IMR-90 (cell line): ENCODE measurements around the gene CDKN1C. TPM values are rescaled to one million over a fixed set of nuclear protein-coding genes. Genes with fewer than 3 reads are reported as not detected.
A peak's percentile ranks its signal among the peaks of the same experiment; 100 is the strongest.

Source experiments
- ATAC-seq: fragments of 200-7000 bp; cut with Tn5 transposase; 2 replicates; pipeline ENCODE4 v1.9.1; 2020; ENCODE audit warnings: low read depth, mild to moderate bottlenecking, moderate library complexity
- BruUV-seq: library from RNA; stranded (reverse); fragments of 400-500 nt; replicated peaks from 2 replicates; lab custom pipeline; 2021; lab: Mats Ljungman, UMichigan
- CTCF ChIA-PET: fragments of 300-600 bp; formaldehyde crosslinking; extraction: SDS; loops from one replicate; lab custom pipeline; 2021; ENCODE audit warnings: antibody characterized with exemption; lab: Yijun Ruan, JAX
- POLR2A ChIA-PET: fragments of 300-600 bp; sonication (Branson Sonifier 250); formaldehyde crosslinking; loops from one replicate; lab custom pipeline; 2022; ENCODE audit warnings: antibody characterized with exemption; ENCODE audit not compliant: unreplicated experiment; lab: Charles Lee
- DNase-seq: peaks from one replicate; pipeline ENCODE4 v3.0.0; 2013
- H2AFZ ChIP-seq: replicated peaks from 2 replicates; pipeline ENCODE3; 2013; ENCODE audit warnings: low read length, mild to moderate bottlenecking; ENCODE audit not compliant: poor library complexity
- H2AK5ac ChIP-seq: 2 replicates; pipeline ENCODE4 v1.6.1; 2013; ENCODE audit warnings: low read depth, low read length, inconsistent platforms
- H2AK9ac ChIP-seq: replicated peaks from 2 replicates; pipeline ENCODE3; 2013; ENCODE audit warnings: mild to moderate bottlenecking, low read depth, low read length, moderate library complexity; ENCODE audit not compliant: poor library complexity
- H2BK120ac ChIP-seq: 2 replicates; pipeline ENCODE4 v1.6.1; 2013; ENCODE audit warnings: low read depth, low read length, inconsistent platforms
- H2BK15ac ChIP-seq: 3 replicates; pipeline ENCODE4 v1.6.1; 2013; ENCODE audit warnings: low read depth, low read length, inconsistent platforms
- H2BK20ac ChIP-seq: 2 replicates; pipeline ENCODE4 v1.6.1; 2013; ENCODE audit warnings: low read depth, mild to moderate bottlenecking, inconsistent platforms, low read length, moderate library complexity
- H2BK5ac ChIP-seq: 2 replicates; pipeline ENCODE4 v1.6.1; 2013; ENCODE audit warnings: mild to moderate bottlenecking, low read depth, low read length, inconsistent platforms; ENCODE audit not compliant: poor library complexity, severe bottlenecking
- H3K14ac ChIP-seq: replicated peaks from 2 replicates; pipeline ENCODE4 v1.6.1; 2013; ENCODE audit warnings: low read depth, low read length, inconsistent platforms
- H3K18ac ChIP-seq: 2 replicates; pipeline ENCODE4 v1.6.1; 2013; ENCODE audit warnings: low read depth, low read length, control low read depth
- H3K23ac ChIP-seq: 2 replicates; pipeline ENCODE4 v1.6.1; 2013; ENCODE audit warnings: low read depth, low read length, inconsistent platforms
- H3K27ac ChIP-seq: 2 replicates; pipeline ENCODE4 v1.5.1; 2013; ENCODE audit warnings: mild to moderate bottlenecking, control low read depth, low read length; ENCODE audit not compliant: insufficient read depth
- H3K27me3 ChIP-seq: 2 replicates; pipeline ENCODE4 v1.6.1; 2013; ENCODE audit warnings: low read length; ENCODE audit not compliant: control insufficient read depth, insufficient read depth
- H3K36me3 ChIP-seq: 2 replicates; pipeline ENCODE4 v1.6.1; 2013; ENCODE audit warnings: low read length, mixed read lengths; ENCODE audit not compliant: control insufficient read depth, insufficient read depth
- H3K4ac ChIP-seq: 2 replicates; pipeline ENCODE4 v1.6.1; 2013; ENCODE audit warnings: low read depth, low read length, inconsistent platforms
- H3K4me1 ChIP-seq: 2 replicates; pipeline ENCODE4 v1.6.1; 2013; ENCODE audit warnings: low read length, mixed read lengths; ENCODE audit not compliant: control insufficient read depth, insufficient read depth
- H3K4me2 ChIP-seq: 2 replicates; pipeline ENCODE4 v1.6.1; 2013; ENCODE audit warnings: low read depth, mild to moderate bottlenecking, control low read depth, low read length, moderate library complexity
- H3K4me3 ChIP-seq: 2 replicates; pipeline ENCODE4 v1.5.1; 2013; ENCODE audit warnings: low read depth, mild to moderate bottlenecking, control low read depth, low read length, moderate library complexity; ENCODE audit not compliant: insufficient read depth
- H3K56ac ChIP-seq: 2 replicates; pipeline ENCODE4 v1.6.1; 2013; ENCODE audit warnings: low read length, inconsistent platforms; ENCODE audit not compliant: insufficient read depth; ENCODE audit errors: extremely low read depth
- H3K79me1 ChIP-seq, 2 experiments: 2 replicates each; pipeline ENCODE4 v1.6.1; 2013; ENCODE audit warnings: low read length in 2 of 2, inconsistent platforms in 1 of 2, low read depth in 1 of 2
- H3K9ac ChIP-seq: 2 replicates; pipeline ENCODE4 v1.6.1; 2013; ENCODE audit warnings: low read depth, low read length, control low read depth
- H3K9me1 ChIP-seq: 2 replicates; pipeline ENCODE4 v1.6.1; 2013; ENCODE audit warnings: low read length, inconsistent platforms; ENCODE audit not compliant: insufficient read depth
- H3K9me3 ChIP-seq: 2 replicates; pipeline ENCODE4 v1.6.1; 2013; ENCODE audit warnings: low read length; ENCODE audit not compliant: control insufficient read depth, insufficient read depth
- H4K20me1 ChIP-seq: 2 replicates; pipeline ENCODE4 v1.6.1; 2013; ENCODE audit warnings: low read length, inconsistent platforms; ENCODE audit not compliant: insufficient read depth
- H4K5ac ChIP-seq: 2 replicates; pipeline ENCODE4 v1.6.1; 2013; ENCODE audit warnings: mild to moderate bottlenecking, low read depth, low read length, control low read depth
- H4K8ac ChIP-seq, 2 experiments: 2 replicates each; pipeline ENCODE4 v1.6.1; 2013; ENCODE audit warnings: low read depth in 2 of 2, low read length in 2 of 2, control low read depth in 1 of 2, inconsistent platforms in 1 of 2
- H4K91ac ChIP-seq: 2 replicates; pipeline ENCODE4 v1.6.1; 2013; ENCODE audit warnings: low read depth, low read length, inconsistent platforms; ENCODE audit not compliant: insufficient read depth
- BHLHE40 ChIP-seq: fragments of 150-350 bp; IDR thresholded peaks from 2 replicates; pipeline ENCODE4 v1.6.1; 2016; ENCODE audit warnings: mild to moderate bottlenecking, low read depth, low read length
- CHD1 ChIP-seq: IDR thresholded peaks from 2 replicates; pipeline ENCODE4 v1.6.1; 2012; ENCODE audit warnings: low read depth, low read length, improper control_type of control experiment
- FOS ChIP-seq: fragments of 150-350 bp; IDR thresholded peaks from 2 replicates; pipeline ENCODE4 v1.6.1; 2016; ENCODE audit warnings: low read depth, low read length
- MAZ ChIP-seq: IDR thresholded peaks from 2 replicates; pipeline ENCODE4 v1.6.1; 2012; ENCODE audit warnings: low read depth, mild to moderate bottlenecking, low read length, improper control_type of control experiment, moderate library complexity, borderline replicate concordance
- MXI1 ChIP-seq: IDR thresholded peaks from 2 replicates; pipeline ENCODE4 v1.6.1; 2012; ENCODE audit warnings: low read depth, mild to moderate bottlenecking, low read length, moderate library complexity, borderline replicate concordance
- POLR2A ChIP-seq: IDR thresholded peaks from 2 replicates; pipeline ENCODE4 v1.6.1; 2012; ENCODE audit warnings: mild to moderate bottlenecking, low read depth, low read length
- RAD21 ChIP-seq: IDR thresholded peaks from 2 replicates; pipeline ENCODE4 v1.6.1; 2012; ENCODE audit warnings: low read length, improper control_type of control experiment
- RCOR1 ChIP-seq: IDR thresholded peaks from 2 replicates; pipeline ENCODE4 v1.6.1; 2012; ENCODE audit warnings: mild to moderate bottlenecking, low read length, improper control_type of control experiment; ENCODE audit not compliant: insufficient replicate concordance
- RFX5 ChIP-seq: IDR thresholded peaks from 2 replicates; pipeline ENCODE4 v1.8.0; 2012; ENCODE audit warnings: low read depth, mild to moderate bottlenecking, low read length, moderate library complexity
- SMC3 ChIP-seq: fragments of 150-350 bp; IDR thresholded peaks from 2 replicates; pipeline ENCODE4 v1.6.1; 2016; ENCODE audit warnings: low read depth, mild to moderate bottlenecking, antibody characterized with exemption, low read length, moderate library complexity
- USF2 ChIP-seq: fragments of 150-350 bp; IDR thresholded peaks from 2 replicates; pipeline ENCODE4 v1.6.1; 2017; ENCODE audit warnings: mild to moderate bottlenecking, antibody characterized with exemption, low read length, low read depth
- WGBS, 2 experiments: methylation state at CpG; one replicate each; pipeline versions ENCODE4 v1.1.5 to v1.1.7; 2013; ENCODE audit warnings: missing lambda C conversion rate in 2 of 2; ENCODE audit not compliant: insufficient read length in 1 of 2; ENCODE audit errors: extremely low coverage in 2 of 2; 5-methylcytosine and 5-hydroxymethylcytosine counted together
- dilution Hi-C: fragments of 300-500 bp; cut with HindIII; formaldehyde crosslinking; loops from one replicate; pipeline ENCODE4 v1.14.3; 2018; ENCODE audit warnings: low sequenced_read_pairs; ENCODE audit not compliant: unreplicated experiment
- in situ Hi-C: fragments of 300-500 bp; cut with MboI; formaldehyde crosslinking; loops from 3 replicates; pipeline ENCODE4 v1.14.3; 2019; ENCODE audit warnings: low sequenced_read_pairs, inconsistent platforms, mixed read lengths
- intact Hi-C: fragments of 100-400 bp; cut with micrococcal nuclease; formaldehyde crosslinking; loops from 2 replicates; pipeline ENCODE4 v1.10.0; 2022
- polyA plus RNA-seq, 3 experiments: library from polyadenylated mRNA; depleted of rRNA; stranded (reverse); fragments of >200 nt; gene quantifications; 2 replicates each; pipeline ENCODE4 v1.2.3, GENCODE V29; 2012; ENCODE audit warnings: low replicate concordance in 1 of 3
- total RNA-seq: library from RNA; depleted of rRNA; stranded (reverse); fragments of >200 nt; gene quantifications from 2 replicates; pipeline ENCODE4 v1.2.3, GENCODE V29; 2012
- TF ChIP-seq, protein P1 (sequence below): conservative IDR thresholded peaks from 2 replicates; pipeline ENCODE4 v1.5.1; 2012; ENCODE audit warnings: mild to moderate bottlenecking, low read depth, low read length, improper control_type of control experiment
- TF ChIP-seq, protein P2 (sequence below): fragments of 150-350 bp; IDR thresholded peaks from 2 replicates; pipeline ENCODE4 v1.6.1; 2016; ENCODE audit warnings: low read depth, mild to moderate bottlenecking, low read length, moderate library complexity, borderline replicate concordance

Gene CDKN1C
- total and polyA plus RNA-seq, 2 of the 4 experiments (the other 2 are of a cell fraction) = 1.6 to 3.0 TPM

DNA sequence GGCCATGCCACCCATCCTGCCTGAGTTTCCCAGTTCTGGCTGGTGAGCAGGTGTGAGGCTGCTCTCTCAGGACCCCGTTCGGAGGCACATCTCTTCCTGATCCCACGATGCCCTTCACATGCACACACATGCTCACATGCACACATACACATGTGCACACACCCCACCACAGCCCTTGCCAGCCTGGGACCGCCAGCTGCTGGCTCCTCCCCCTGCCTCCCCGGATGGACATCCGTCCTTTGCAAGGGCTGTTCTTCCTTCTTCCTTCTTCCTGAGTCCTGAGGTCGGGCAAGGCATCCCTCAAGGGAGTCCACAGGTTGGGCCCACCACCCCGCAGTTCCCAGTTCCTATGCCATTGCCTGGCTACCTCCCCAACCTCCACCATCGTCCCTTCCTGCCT, 10.5 kb upstream of the CDKN1C start:
- H3K23ac ChIP-seq = no peak overlapping the region
- H2BK5ac ChIP-seq = no peak overlapping the region
- dilution Hi-C loops (no loop called here), in situ Hi-C loops (loop anchor here (10.0 to 25.0 kb wide), 2 partner anchors 471 to 709 kb away; no protein-coding TSS in a partner anchor), intact Hi-C loops (loop anchor here (10.0 kb wide), 1 partner anchor 701 kb away; no protein-coding TSS in a partner anchor)
- CTCF ChIA-PET = no interaction called here
- H2BK20ac ChIP-seq = peak overlapping the region; percentile 28; the same call in 1 of the 2 replicates
- no peak overlapping the region for H3K4me3 ChIP-seq
- H2BK120ac ChIP-seq = 0 out of 2 replicates have a peak overlapping the region, but pooled peaks have one; percentile 33
- no peak overlapping the region for H3K27ac ChIP-seq
- POLR2A ChIA-PET = no interaction called here
- no peaks in the 10 kb centered on the region for H4K20me1 ChIP-seq
- H3K9me1 ChIP-seq = peaks cover 21% of the 10 kb centered on the region
- 89% methylated on average over 3 of the region's 9 CpGs; no CpG with 5 or more reads in 1 of the 2 experiments for WGBS, 2 experiments
- H3K36me3 ChIP-seq = no peaks in the 10 kb centered on the region
- no peak overlapping the region for H3K14ac ChIP-seq
- H2AK5ac ChIP-seq = peak overlapping the region; percentile 65; the same call in 1 of the 2 replicates
- ATAC-seq (no peak), DNase-seq (no peak)
- H2BK15ac ChIP-seq = peak overlapping the region; percentile 79; the same call in 1 of the 3 replicates
- H3K9ac ChIP-seq = no peak overlapping the region
- H4K91ac ChIP-seq = no peak overlapping the region
- no peak overlapping the region for H4K8ac ChIP-seq
- no peak overlapping the region for H3K18ac ChIP-seq
- H4K5ac ChIP-seq = no peak overlapping the region
- no peak overlapping the region for H2AK9ac ChIP-seq
- no peak overlapping the region for H2AFZ ChIP-seq
- peaks cover 0 to 10% of the 10 kb centered on the region in 2 experiments; a peak in 1 of 4 replicates for H3K79me1 ChIP-seq
- H3K4me1 ChIP-seq = peaks cover 25% of the 10 kb centered on the region
- no peak for TF ChIP-seq SMC3
- TF ChIP-seq MAZ = no peak
- TF ChIP-seq CHD1 = no peak
- no peak for TF ChIP-seq RAD21
- TF ChIP-seq USF2 = no peak
- no peak for TF ChIP-seq FOS
- TF ChIP-seq MXI1 = no peak
- no peak for TF ChIP-seq RCOR1
- no peak for TF ChIP-seq BHLHE40
- TF ChIP-seq, protein P1, sequence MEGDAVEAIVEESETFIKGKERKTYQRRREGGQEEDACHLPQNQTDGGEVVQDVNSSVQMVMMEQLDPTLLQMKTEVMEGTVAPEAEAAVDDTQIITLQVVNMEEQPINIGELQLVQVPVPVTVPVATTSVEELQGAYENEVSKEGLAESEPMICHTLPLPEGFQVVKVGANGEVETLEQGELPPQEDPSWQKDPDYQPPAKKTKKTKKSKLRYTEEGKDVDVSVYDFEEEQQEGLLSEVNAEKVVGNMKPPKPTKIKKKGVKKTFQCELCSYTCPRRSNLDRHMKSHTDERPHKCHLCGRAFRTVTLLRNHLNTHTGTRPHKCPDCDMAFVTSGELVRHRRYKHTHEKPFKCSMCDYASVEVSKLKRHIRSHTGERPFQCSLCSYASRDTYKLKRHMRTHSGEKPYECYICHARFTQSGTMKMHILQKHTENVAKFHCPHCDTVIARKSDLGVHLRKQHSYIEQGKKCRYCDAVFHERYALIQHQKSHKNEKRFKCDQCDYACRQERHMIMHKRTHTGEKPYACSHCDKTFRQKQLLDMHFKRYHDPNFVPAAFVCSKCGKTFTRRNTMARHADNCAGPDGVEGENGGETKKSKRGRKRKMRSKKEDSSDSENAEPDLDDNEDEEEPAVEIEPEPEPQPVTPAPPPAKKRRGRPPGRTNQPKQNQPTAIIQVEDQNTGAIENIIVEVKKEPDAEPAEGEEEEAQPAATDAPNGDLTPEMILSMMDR = no peak
- TF ChIP-seq RFX5 = no peak
- no peak for TF ChIP-seq POLR2A
- TF ChIP-seq, protein P2, sequence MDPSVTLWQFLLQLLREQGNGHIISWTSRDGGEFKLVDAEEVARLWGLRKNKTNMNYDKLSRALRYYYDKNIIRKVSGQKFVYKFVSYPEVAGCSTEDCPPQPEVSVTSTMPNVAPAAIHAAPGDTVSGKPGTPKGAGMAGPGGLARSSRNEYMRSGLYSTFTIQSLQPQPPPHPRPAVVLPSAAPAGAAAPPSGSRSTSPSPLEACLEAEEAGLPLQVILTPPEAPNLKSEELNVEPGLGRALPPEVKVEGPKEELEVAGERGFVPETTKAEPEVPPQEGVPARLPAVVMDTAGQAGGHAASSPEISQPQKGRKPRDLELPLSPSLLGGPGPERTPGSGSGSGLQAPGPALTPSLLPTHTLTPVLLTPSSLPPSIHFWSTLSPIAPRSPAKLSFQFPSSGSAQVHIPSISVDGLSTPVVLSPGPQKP = no peak
- H3K56ac ChIP-seq = no peak overlapping the region
- H3K4me2 ChIP-seq = no peak overlapping the region
- H3K4ac ChIP-seq = no peak overlapping the region
- no TSS peak for BruUV-seq
- H3K9me3 ChIP-seq = no peaks in the 10 kb centered on the region
- H3K27me3 ChIP-seq = no peaks in the 10 kb centered on the region
